ENCODE results near the gene MORN1. TPM values are rescaled to one million over a fixed set of nuclear protein-coding genes. Genes with fewer than 3 reads are reported as not detected.

MORN1 gene
- total and polyA plus RNA-seq, 2 experiments from 2014 or later = 4.8 to 11.1 TPM

- TF ChIP-seq ZNF462 (CRISPR knock-in tag; IDR thresholded peaks at IDR 0.05) (no peak), POLR2AphosphoS5 (IDR thresholded peaks at IDR 0.05; ENCODE audit: low read depth) (no peak), ETS1 (IDR thresholded peaks at IDR 0.05) (no peak)
Measured at GRCh38 chr1:2320760-2321667, 70.3 kb downstream of the MORN1 start (continued).

- H3K4me1 ChIP-seq (ENCODE audit: insufficient read depth) = peaks cover 4% of the 10 kb centered on the region; the same call in 1 of the 2 replicates
- no peaks in the 10 kb centered on the region for H3K9me2 ChIP-seq (ENCODE audit: insufficient read depth)
- H3K27me3 ChIP-seq (ENCODE audit: insufficient read depth) = no peaks in the 10 kb centered on the region
- Mint-ChIP-seq H3K4me3 (no peak overlapping the region), H3K9me3 (no peaks in the 10 kb centered on the region), H3K27me3 (ENCODE audit: insufficient read depth, low read depth, poor library complexity) (peaks cover 10% of the 10 kb centered on the region), H3K36me3 (ENCODE audit: low read depth) (no peaks in the 10 kb centered on the region; the same call in 2 of the 3 replicates), H3K27ac (no peak overlapping the region), H3K4me1 (peaks cover 6% of the 10 kb centered on the region)
- H3K79me2 ChIP-seq (replicated peaks; ENCODE audit: insufficient read depth) = no peaks in the 10 kb centered on the region
- H3K36me3 ChIP-seq (ENCODE audit: insufficient read depth) = no peaks in the 10 kb centered on the region
- no peak overlapping the region for H3K4me3 ChIP-seq
- no peak overlapping the region for H3K4me2 ChIP-seq
- no peak overlapping the region for H3K27ac ChIP-seq (ENCODE audit: low read depth)
- H4K20me1 ChIP-seq (replicated peaks; ENCODE audit: insufficient read depth) = no peaks in the 10 kb centered on the region
- H3F3A ChIP-seq (replicated peaks; ENCODE audit: low read depth) = no peaks in the 10 kb centered on the region
- no peak for ATAC-seq
- DNase-seq (ENCODE audit: low spot score) = no peak
- no peak overlapping the region for H2AFZ ChIP-seq
- TF ChIP-seq CTCF (conservative IDR thresholded peaks at IDR 0.05; ENCODE audit: low read depth in 2 of 2) (no peak), ZNF462 (CRISPR knock-in tag; IDR thresholded peaks at IDR 0.05) (no peak)
Measured at GRCh38 chr1:2320006-2320405, 71.3 kb downstream of the MORN1 start.

Measured in GM23338 (cell line).